Psoas muscle (tissue), 8 donors: Measurements from ENCODE around the gene SPATA18. TPM values are rescaled to one million over a fixed set of nuclear protein-coding genes. Genes with fewer than 3 reads are reported as not detected.

ENCODE experiments used
- ATAC-seq, 4 donors: fragments of 200-7000 bp; cut with Tn5 transposase; one replicate each; pipeline ENCODE4 v1.9.1; 2020; ENCODE audit warnings: moderate library complexity in 3 of 4, mild to moderate bottlenecking in 2 of 4
- DNase-seq, 2 donors: peaks; one replicate each; pipeline ENCODE4 v3.0.0-alpha.2; 2020
- H3K27ac ChIP-seq: fragments of 200-600 bp; one replicate; pipeline ENCODE4 v1.8.0; 2022
- H3K27me3 ChIP-seq, 3 donors: fragments of 200-600 bp in 1 of 3; one replicate each; pipeline versions ENCODE4 v1.6.1 to v1.8.0; 2013 to 2022; ENCODE audit warnings: low read length in 2 of 3, mild to moderate bottlenecking in 2 of 3, moderate library complexity in 1 of 3; ENCODE audit not compliant: insufficient read depth in 3 of 3
- H3K36me3 ChIP-seq, 2 donors: fragments of 200-600 bp in 1 of 2; one replicate each; pipeline versions ENCODE4 v1.6.1 to v1.8.0; 2013 to 2022; ENCODE audit warnings: low read depth in 1 of 2, mild to moderate bottlenecking in 1 of 2, moderate library complexity in 1 of 2; ENCODE audit not compliant: insufficient read depth in 1 of 2
- H3K4me1 ChIP-seq: fragments of 200-600 bp; one replicate; pipeline ENCODE4 v1.8.0; 2022
- H3K4me3 ChIP-seq: fragments of 200-600 bp; one replicate; pipeline ENCODE4 v1.8.0; 2022; ENCODE audit warnings: mild to moderate bottlenecking
- H3K9me3 ChIP-seq: fragments of 200-600 bp; one replicate; pipeline ENCODE4 v1.8.0; 2022
- WGBS, 3 donors: extraction: QIAGEN DNeasy Blood & Tissue Kit; methylation state at CpG; one replicate each; pipeline versions ENCODE4 v1.1.6 to v1.1.7; 2013; 5-methylcytosine and 5-hydroxymethylcytosine counted together
- intact Hi-C, 2 donors: fragments of 100-400 bp; cut with DNase I; formaldehyde crosslinking; loops; one replicate each; pipeline versions ENCODE4 v1.11.0 to v1.14.2; 2022
- polyA plus RNA-seq, 3 donors: library from polyadenylated mRNA; stranded (reverse); fragments of 200-250 nt; gene quantifications; one replicate each; pipeline ENCODE4 v1.2.3, GENCODE V29; 2013
- total RNA-seq, 4 donors: library from RNA; stranded (reverse); fragmentation: NEBNext Ultra II Directional in 2 of 4; extraction: Animal tissue kit (Norgen Biotek cat#: 25700) in 2 of 4; gene quantifications; one replicate each; pipeline versions ENCODE4 v1.2.1 to v1.2.4, GENCODE V29; 2021 to 2023
- TF ChIP-seq, protein P1 (sequence below): fragments of 200-600 bp; IDR thresholded peaks from one replicate; pipeline ENCODE4 v1.8.0; 2022; ENCODE audit warnings: antibody characterized with exemption
- donor health status: healthy with polysubstance abuse.
- donor health status: DM: no; HTN: no; CAD: no; lungs with moderate emphysema.
- donor health status: Bipolar disorder and iron deficiency.
- donor health status: healthy.
- donor health status: DM: yes; HTN: yes; CAD: no.
- donor health status: DM: no; HTN: no; CAD: no.
- donor health status: DM: no; HTN: no; CAD: no.
- donor health status: DM: yes; HTN: yes; CAD: no.

Gene SPATA18
- total and polyA plus RNA-seq, 7 donors, result 0.14 to 2.5 (median 0.88) TPM

DNA sequence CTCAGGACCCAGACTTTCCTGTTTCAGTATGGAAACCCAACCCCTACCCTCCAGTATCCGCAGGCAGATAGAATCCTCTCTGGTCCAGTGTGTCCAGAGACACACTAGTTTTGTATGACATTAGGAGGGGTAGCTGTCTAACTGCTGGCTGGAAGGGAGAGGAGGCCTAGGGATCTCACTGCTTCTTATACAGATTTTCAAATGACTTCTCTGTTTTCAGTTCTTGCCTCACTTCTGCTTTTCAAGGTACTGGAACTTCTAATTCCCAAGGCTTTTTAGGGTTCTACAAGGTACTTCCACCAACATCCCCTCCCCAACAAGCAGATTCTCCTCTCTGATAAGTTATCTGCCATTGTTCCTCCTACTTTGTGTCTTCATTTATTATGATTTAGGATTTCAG is 19.1 kb upstream of the SPATA18 start:
- TF ChIP-seq, protein P1, sequence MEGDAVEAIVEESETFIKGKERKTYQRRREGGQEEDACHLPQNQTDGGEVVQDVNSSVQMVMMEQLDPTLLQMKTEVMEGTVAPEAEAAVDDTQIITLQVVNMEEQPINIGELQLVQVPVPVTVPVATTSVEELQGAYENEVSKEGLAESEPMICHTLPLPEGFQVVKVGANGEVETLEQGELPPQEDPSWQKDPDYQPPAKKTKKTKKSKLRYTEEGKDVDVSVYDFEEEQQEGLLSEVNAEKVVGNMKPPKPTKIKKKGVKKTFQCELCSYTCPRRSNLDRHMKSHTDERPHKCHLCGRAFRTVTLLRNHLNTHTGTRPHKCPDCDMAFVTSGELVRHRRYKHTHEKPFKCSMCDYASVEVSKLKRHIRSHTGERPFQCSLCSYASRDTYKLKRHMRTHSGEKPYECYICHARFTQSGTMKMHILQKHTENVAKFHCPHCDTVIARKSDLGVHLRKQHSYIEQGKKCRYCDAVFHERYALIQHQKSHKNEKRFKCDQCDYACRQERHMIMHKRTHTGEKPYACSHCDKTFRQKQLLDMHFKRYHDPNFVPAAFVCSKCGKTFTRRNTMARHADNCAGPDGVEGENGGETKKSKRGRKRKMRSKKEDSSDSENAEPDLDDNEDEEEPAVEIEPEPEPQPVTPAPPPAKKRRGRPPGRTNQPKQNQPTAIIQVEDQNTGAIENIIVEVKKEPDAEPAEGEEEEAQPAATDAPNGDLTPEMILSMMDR, result no peak
- no peak overlapping the region for H3K4me3 ChIP-seq
- no peaks in the 10 kb centered on the region for H3K27me3 ChIP-seq
- peaks cover 32% of the 10 kb centered on the region for H3K4me1 ChIP-seq
- 88 to 96% (median 89%) methylated on average over 1 of the region's 1 CpG for WGBS, 3 donors
- H3K27ac ChIP-seq, result no peak overlapping the region
- H3K36me3 ChIP-seq, result peaks cover 0 to 67% of the 10 kb centered on the region in 2 donors
- DNase-seq (no peak), ATAC-seq (no peak)
- intact Hi-C loops, result no loop called here
- H3K9me3 ChIP-seq, result no peaks in the 10 kb centered on the region

DNA sequence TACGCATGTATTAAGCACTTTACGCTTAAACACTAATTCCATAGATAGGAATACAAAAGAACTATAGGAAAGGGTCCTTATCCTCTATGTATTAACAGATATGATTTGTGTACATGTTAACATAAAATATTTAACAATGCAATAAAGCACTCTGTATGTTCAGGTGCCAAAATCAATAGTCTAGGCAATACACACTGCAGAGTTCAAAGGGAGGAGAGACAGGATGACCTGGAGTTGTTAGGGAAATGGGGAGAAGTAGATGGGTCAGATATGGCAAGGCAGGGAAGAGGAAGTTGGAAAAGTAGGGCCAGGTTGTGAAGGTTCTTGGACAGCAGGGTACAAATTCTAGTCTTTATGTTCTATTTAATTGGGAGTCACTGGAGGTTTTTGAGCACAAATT is 15.9 kb upstream of the SPATA18 start:
- Histone ChIP-seq H3K36me3 (peaks cover 0 to 35% of the 10 kb centered on the region in 2 donors), H3K27me3 (no peaks in the 10 kb centered on the region), H3K4me3 (peak overlapping the region; percentile 90), H3K27ac (no peak overlapping the region), H3K9me3 (no peaks in the 10 kb centered on the region), H3K4me1 (peaks cover 32% of the 10 kb centered on the region)
- WGBS, 3 donors, result 97 to 98% (median 98%) methylated on average over 2 of the region's 2 CpGs
- intact Hi-C loops, result loop anchor here (5.0 kb wide), 3 partner anchors 33 to 198 kb away; partner anchors contain the start of gene DCUN1D4 (in 1 of the 2)
- no peak for DNase-seq
- ATAC-seq, result no peak
- TF ChIP-seq, protein P1, result no peak

DNA sequence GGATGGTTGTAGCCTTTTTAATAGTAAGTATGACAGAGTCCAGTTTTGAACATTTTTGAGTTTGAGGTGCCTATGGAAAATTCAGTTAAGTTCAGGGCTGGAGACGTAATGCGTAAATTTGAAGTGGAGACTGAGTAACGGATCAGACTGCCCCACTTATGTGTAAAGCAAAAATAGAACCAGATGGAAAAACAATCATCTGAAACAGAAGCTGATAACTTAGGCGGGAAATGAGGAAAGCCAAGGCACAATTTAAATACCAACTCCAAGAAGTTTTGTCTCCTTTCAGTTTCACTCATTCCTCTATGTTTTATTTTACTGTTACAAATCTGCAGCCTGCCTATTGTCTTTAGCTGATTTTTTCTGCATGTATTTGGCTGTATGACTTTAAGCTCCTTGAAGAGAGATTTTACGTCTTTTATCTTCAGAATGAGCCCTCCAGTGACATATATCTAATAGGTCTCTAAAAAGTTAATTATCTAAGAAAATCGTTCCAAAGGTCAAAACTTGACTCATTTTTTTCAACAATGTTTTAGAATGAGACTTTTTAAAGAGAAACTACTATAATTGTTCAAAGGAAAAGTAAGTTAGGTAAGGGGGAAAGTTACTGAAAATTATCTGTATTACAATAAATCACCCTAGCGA is 14.1 kb upstream of the SPATA18 start:
- 4 to 8% (median 6%) methylated on average over 7 of the region's 7 CpGs for WGBS, 3 donors
- TF ChIP-seq, protein P1, result no peak
- H3K36me3 ChIP-seq, result peaks cover 0 to 18% of the 10 kb centered on the region in 2 donors
- no peak for DNase-seq
- peak overlapping the region; percentile 87 for H3K27ac ChIP-seq
- no peaks in the 10 kb centered on the region for H3K27me3 ChIP-seq
- intact Hi-C loops, result loop anchor here (5.0 kb wide), 3 partner anchors 35 to 200 kb away; partner anchors contain the start of gene DCUN1D4 (in 1 of the 2)
- H3K9me3 ChIP-seq, result no peaks in the 10 kb centered on the region
- peak in 1 of 4 donors; percentile 28 for ATAC-seq
- H3K4me3 ChIP-seq, result peak overlapping the region; percentile 90
- peaks cover 32% of the 10 kb centered on the region for H3K4me1 ChIP-seq

DNA sequence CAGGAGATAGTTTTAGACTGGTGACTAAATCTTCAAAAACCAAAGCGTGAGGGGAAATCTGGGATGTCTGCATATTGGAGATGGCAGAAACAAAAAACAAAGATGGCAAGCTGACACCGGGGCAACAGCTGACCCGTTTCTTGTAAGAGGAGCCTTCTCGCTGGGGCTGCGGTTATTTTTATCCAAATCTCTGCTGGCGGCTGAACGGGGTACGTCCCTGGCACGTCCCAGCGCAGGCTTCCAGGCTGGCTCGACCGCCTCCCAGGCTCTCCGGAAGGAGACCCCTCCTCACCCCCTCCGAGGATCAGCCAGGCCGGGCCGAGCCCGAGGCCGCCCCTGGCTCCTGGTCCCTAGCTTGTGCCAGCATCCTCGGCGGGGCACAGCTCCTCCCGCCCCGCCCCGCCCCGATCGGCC is 13.4 kb upstream of the SPATA18 start:
- Histone ChIP-seq H3K4me1 (peaks cover 32% of the 10 kb centered on the region), H3K27ac (peak overlapping the region; percentile 87), H3K4me3 (peak overlapping the region; percentile 90), H3K27me3 (peaks cover 0 to 3% (median 0%) of the 10 kb centered on the region in 3 donors), H3K36me3 (peaks cover 0 to 12% of the 10 kb centered on the region in 2 donors), H3K9me3 (no peaks in the 10 kb centered on the region)
- ATAC-seq, result peak; percentile 78 to 90 (median 83)
- WGBS, 3 donors, result 0 to 1% (median 0%) methylated on average over 17 to 25 of the region's 25 CpGs
- DNase-seq, result peak; percentile 33 to 65
- intact Hi-C loops, result loop anchor here (5.0 kb wide), 3 partner anchors 35 to 200 kb away; partner anchors contain the start of gene DCUN1D4 (in 1 of the 2)
- TF ChIP-seq, protein P1, result no peak
